Right renal cortex interstitium (tissue), 3 donors: ENCODE data around the gene C1QTNF9B. TPM values are rescaled to one million over a fixed set of nuclear protein-coding genes. Genes with fewer than 3 reads are reported as not detected.

Source experiments
- DNase-seq, 3 donors: peaks; one replicate each; pipeline ENCODE4 v3.0.0-alpha.2; 2013; ENCODE audit warnings: low read depth in 3 of 3, low spot score in 2 of 3
- polyA plus RNA-seq, 3 donors: library from polyadenylated mRNA; unstranded; fragments of 120-200 nt; gene quantifications; one replicate each; pipeline ENCODE4 v1.2.1, GENCODE V29; 2013; ENCODE audit not compliant: insufficient read length in 3 of 3

Gene C1QTNF9B
- polyA plus RNA-seq, 3 donors, result 0.33 to 0.93 (median 0.60) TPM

DNA sequence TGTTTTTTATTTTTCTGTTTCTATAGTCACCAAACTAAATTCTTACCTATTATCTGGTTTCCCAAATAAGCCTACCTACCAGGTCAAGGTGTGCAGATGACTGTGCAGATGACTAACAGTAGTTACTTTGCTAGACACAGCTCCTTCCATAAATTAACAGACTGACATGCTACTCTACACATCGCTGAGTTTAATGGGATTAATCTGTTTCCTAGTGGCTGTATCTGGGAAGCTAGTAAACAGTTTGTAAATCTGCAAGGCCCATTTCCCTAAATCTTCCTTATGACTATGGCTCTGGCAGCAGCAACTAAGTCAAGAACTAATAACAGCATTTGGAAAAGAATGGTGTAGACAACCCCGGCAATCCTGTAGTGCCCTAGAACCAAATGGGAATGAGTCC lies 36.0 kb downstream of the C1QTNF9B start:
- peak in 1 of 3 donors; percentile 25 for DNase-seq

GRCh38 chr13:23859904-23860303 lies 37.4 kb downstream of the C1QTNF9B start:
- no peak for DNase-seq

DNA sequence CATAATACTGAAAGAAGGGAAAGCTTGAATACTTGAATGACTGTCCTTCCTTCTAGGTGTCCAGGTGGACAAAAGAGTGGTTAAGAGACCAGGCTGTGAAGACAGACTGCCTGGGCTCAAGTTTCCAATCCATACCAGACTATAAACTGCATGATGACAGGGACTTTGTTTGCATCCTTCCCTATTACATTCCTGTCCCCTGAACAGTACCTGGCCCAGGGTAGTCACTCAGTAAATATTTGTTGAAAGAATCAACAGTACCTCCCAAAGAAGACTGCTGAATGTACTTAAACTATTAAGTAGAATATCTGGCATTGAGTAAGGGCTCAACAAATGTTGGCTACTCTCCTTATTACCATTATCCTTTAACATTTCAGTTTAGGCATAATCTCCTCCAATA lies 37.8 kb downstream of the C1QTNF9B start:
- DNase-seq, result no peak

- DNase-seq, result no peak
These were observed 38.8 kb downstream of the C1QTNF9B start for GRCh38 chr13:23858546-23858945.

- DNase-seq, result no peak
These were observed 41.1 kb downstream of the C1QTNF9B start for GRCh38 chr13:23856008-23856750.

- DNase-seq, result no peak
These were observed 41.9 kb downstream of the C1QTNF9B start for GRCh38 chr13:23855360-23855759.

- no peak for DNase-seq
These were observed 45.0 kb downstream of the C1QTNF9B start for GRCh38 chr13:23852351-23852750.

DNA sequence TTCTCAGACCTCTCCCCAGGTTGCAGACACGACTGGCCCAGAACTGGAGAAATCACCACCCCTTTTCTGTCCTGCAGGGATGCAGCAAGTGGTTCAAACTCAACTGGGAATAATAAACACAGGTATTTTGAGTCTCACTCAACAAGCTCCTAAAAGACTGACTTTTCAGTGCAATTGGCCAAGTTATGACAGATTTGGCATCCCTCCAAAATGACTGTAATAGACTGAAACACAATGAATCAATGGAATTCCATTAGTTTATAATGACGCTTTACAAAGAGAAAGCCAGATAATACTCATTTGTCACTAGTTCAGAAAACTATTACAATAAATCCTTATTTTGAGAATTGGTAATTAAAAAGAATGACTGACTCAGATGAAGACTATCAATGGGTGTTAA lies 46.2 kb downstream of the C1QTNF9B start:
- no peak for DNase-seq

DNA sequence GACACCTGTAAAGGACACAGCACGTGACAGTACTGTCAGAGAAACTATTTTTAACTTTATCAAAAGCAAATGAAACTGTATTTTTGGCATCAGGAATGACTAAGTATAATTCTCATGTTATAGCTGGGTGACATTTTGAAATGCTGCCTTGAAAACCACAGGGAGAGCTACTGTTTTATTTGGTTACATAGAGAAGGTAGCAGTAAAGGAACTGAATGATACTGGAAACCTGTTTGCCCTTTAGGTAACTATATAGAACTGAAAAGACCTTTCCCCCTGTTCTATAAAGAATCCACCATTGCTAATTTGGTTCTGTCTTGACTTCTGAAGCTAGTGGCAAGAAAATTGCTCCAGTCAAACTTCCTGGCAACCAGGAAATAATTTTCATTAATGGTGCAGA lies 47.2 kb downstream of the C1QTNF9B start:
- DNase-seq, result no peak

DNA sequence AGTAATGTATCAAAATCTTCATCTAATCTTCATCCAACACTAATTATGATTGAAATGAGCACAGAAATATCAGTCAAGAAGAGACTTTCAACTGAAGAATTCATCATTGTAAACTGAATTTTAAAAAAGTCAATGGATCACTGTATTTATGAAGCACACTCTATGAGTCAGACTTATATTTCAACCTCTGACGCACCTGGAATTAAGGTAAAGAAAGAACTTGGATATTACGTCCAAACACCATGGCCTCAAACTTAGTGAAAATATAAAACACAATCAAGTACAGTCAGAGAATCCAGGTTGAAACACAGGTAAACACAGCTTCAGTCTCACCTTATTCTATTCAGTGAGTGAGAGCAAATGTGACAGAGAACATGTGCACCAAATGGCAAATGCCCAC lies 47.6 kb downstream of the C1QTNF9B start:
- DNase-seq, result no peak

DNA sequence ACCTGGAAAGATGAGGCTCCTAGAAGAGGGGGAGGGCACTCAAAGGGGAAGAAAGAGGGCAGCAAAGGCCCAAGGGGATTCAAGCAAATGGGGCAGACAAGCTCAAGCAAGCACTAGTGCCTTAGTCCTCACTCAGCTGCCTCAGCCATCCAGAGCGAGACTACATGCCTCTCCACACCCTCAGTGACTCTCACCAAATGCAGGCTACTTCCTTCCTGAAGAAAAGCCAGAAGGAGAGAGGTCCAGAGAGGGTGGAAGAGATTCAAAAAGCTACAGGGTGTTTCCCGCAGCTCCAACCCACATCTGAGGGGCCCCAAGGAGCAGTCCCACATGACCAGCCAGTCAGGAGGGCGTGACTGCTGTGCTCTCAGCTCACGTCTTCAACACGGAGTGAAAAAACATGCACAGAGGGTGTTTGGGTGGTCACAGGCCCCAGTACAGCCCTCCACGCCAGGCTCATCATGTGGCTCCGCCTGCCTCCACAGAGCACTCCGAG lies 48.6 kb downstream of the C1QTNF9B start:
- no peak for DNase-seq

DNA sequence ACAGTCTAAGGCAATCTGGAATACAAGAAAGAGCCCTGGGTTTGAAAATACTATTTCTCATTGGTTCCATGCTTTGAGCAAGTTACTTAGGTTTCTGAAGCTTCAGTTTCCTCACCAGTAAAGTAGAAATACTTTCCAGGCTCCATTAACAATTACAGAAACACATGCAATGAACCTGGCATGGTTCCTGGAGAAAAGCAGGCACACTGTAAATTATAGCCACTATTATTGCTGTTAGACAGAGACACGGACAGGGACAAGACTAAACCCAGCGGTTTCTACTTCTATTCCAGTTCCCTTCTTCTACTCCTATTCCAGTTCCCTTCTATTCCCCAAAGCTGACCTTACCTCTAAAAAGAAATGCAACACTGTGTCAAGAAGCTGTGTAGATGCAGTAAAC lies 49.3 kb downstream of the C1QTNF9B start:
- DNase-seq, result no peak

DNA sequence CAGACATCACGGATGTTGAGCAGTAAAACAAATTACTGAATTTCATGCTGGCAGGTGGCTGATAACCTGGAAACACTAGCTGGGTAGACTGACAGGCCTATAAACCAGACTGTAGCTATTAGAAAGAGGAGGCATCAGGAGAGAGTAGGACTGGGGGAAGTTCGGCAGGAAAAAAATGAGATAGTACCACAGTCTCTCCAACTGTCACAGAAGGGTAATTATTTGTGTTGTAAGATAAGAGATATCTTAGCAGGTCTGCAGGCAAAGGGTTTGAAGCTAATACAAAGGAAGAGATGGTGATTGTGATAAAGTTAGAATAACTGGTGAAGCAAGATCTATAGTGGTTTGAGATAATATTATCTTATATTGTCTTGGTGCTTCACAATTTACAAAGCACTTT lies 49.8 kb downstream of the C1QTNF9B start:
- DNase-seq, result no peak

DNA sequence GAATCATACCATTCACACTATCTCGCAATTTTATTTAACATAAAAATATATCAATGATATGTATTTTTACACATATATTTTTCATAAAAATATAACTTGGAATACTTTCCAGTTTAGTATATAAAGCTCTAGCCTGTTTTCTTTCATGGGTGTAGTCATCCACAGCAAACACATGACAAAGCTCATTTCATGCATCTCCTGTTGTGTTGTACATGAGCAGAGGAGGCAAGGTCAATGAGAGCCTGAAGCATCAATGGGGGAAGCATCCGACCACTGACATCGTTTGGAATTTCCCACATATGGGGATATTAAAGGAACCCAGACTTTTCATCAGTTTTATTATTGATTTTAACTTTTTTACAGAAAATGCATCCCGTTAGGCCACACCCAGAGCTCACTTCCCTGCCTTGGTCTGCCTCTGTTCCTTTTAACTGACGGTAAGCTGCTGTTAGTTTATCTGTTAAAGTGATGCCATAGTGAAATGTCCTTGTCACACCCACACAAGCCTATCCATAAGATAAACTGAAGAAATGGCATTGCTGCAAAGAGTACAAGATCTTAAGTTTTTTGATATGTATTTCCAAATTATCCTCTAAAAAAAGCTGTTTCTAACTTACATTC lies 52.1 kb downstream of the C1QTNF9B start:
- no peak for DNase-seq

- no peak for DNase-seq
These were observed 53.2 kb downstream of the C1QTNF9B start for GRCh38 chr13:23844132-23844531.

DNA sequence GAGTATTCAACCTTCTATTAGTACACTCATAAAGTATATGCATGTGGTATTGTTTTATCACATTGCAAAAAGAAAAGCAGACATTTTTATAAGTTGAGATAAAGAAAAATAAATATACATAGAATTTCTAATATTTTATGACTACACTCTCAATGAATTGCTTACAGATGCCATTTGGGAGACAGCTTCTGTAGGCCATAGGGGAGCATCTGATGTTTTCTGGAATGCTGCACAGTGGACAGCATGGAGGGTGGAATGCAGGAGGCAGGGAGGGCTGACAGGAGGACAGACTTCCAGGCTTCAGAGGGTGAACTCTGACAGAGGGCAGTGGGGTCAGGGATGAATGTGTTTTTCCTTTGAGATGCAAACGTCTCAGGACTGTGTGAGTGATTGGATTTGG lies 53.9 kb downstream of the C1QTNF9B start:
- no peak for DNase-seq

GRCh38 chr13:23842406-23842805 lies 54.9 kb downstream of the C1QTNF9B start:
- no peak for DNase-seq

Other genes with a start within 250 kb of the C1QTNF9B start
- gene MIPEP, start 8.1 kb downstream of the C1QTNF9B start, polyA plus RNA-seq, result 10 to 100 TPM; 29.6 to 33.7 (median 29.8) TPM